Endothelial cell of umbilical vein (primary cell): ENCODE data around the gene ADAMTS17. TPM values are rescaled to one million over a fixed set of nuclear protein-coding genes. Genes with fewer than 3 reads are reported as not detected.

Experiments used
- BruUV-seq: library from RNA; stranded (reverse); fragments of 400-500 nt; replicated peaks from 2 replicates; lab custom pipeline; 2021; lab: Mats Ljungman, UMichigan
- CTCF ChIA-PET: fragments of 300-600, 350-600 bp; sonication (Branson Sonifier 250); formaldehyde crosslinking; loops from one replicate; lab custom pipeline; 2021; ENCODE audit warnings: antibody characterized with exemption, inconsistent platforms; lab: Charles Lee
- POLR2A ChIA-PET: fragments of 300-600, 350-600 bp; sonication (Branson Sonifier 250); formaldehyde crosslinking; loops from one replicate; lab custom pipeline; 2021; ENCODE audit warnings: antibody characterized with exemption, inconsistent platforms; lab: Charles Lee
- DNase-seq: peaks from one replicate; pipeline ENCODE4 v3.0.0-alpha.2; 2011; ENCODE audit warnings: low read depth, low spot score
- FAIRE-seq: peaks from 2 replicates; lab custom pipeline; 2011; peaks lifted over from hg19 to GRCh38; lab: Jason Lieb, UNC
- H2AFZ ChIP-seq: 2 replicates; pipeline ENCODE4 v1.6.0; 2012; ENCODE audit warnings: low read depth, low read length, control low read depth, inconsistent platforms
- H3K27ac ChIP-seq: 2 replicates; pipeline ENCODE4 v1.5.1; 2011; ENCODE audit warnings: low read depth, mild to moderate bottlenecking, control low read depth, low read length, moderate library complexity; ENCODE audit not compliant: insufficient read depth
- H3K27me3 ChIP-seq, 2 experiments: 2 replicates each; pipeline versions ENCODE4 v1.6.0 to v1.6.1; 2011; ENCODE audit warnings: low read length in 2 of 2, mixed read lengths in 1 of 2; ENCODE audit not compliant: control insufficient read depth in 2 of 2, insufficient read depth in 2 of 2
- H3K36me3 ChIP-seq, 2 experiments: 2 replicates in 1 of 2; 3 replicates in 1 of 2; pipeline ENCODE4 v1.5.1; 2011; ENCODE audit warnings: low read length in 2 of 2, mild to moderate bottlenecking in 1 of 2, moderate library complexity in 1 of 2; ENCODE audit not compliant: control insufficient read depth in 2 of 2, insufficient read depth in 2 of 2; ENCODE audit errors: extremely low read depth in 1 of 2
- H3K4me1 ChIP-seq: 3 replicates; pipeline ENCODE4 v1.5.1; 2011; ENCODE audit warnings: mild to moderate bottlenecking, low read length; ENCODE audit not compliant: control insufficient read depth, insufficient read depth; ENCODE audit errors: extremely low read depth
- H3K4me2 ChIP-seq: 2 replicates; pipeline ENCODE4 v1.6.1; 2011; ENCODE audit warnings: low read length, control low read depth, mixed read lengths; ENCODE audit not compliant: insufficient read depth
- H3K4me3 ChIP-seq, 3 experiments: fragments of 200-600 bp in 1 of 3; sonication (generic), shearing (Covaris generic) in 1 of 3; replicated peaks in 1 of 3; 2 replicates each; pipeline ENCODE4 v1.5.1; 2011 to 2016; ENCODE audit warnings: control low read depth in 3 of 3, low read length in 3 of 3, mild to moderate bottlenecking in 2 of 3, inconsistent platforms in 1 of 3, low read depth in 1 of 3, moderate library complexity in 1 of 3; ENCODE audit not compliant: insufficient read depth in 1 of 3
- H3K79me2 ChIP-seq: 2 replicates; pipeline ENCODE4 v1.6.0; 2012; ENCODE audit warnings: low read length, inconsistent platforms; ENCODE audit not compliant: control insufficient read depth, insufficient read depth
- H3K9ac ChIP-seq: replicated peaks from 2 replicates; pipeline ENCODE3; 2011; ENCODE audit warnings: low read length, control low read depth; ENCODE audit not compliant: insufficient read depth; ENCODE audit errors: extremely low read depth
- H3K9me1 ChIP-seq: replicated peaks from 3 replicates; pipeline ENCODE4 v1.6.0; 2011; ENCODE audit warnings: mild to moderate bottlenecking, low read length; ENCODE audit not compliant: control insufficient read depth, insufficient read depth; ENCODE audit errors: extremely low read depth
- H3K9me3 ChIP-seq: replicated peaks from 2 replicates; pipeline ENCODE4 v1.5.1; 2012; ENCODE audit warnings: low read length, inconsistent platforms; ENCODE audit not compliant: control insufficient read depth, insufficient read depth
- H4K20me1 ChIP-seq: replicated peaks from 2 replicates; pipeline ENCODE3; 2011; ENCODE audit warnings: mild to moderate bottlenecking, low read length; ENCODE audit not compliant: control insufficient read depth, insufficient read depth; ENCODE audit errors: extremely low read depth
- CTCF ChIP-seq, 2 donors: IDR thresholded peaks; 1 replicate in 1 of 2; 2 replicates in 1 of 2; pipeline ENCODE4 v1.5.1; 2011; ENCODE audit warnings: low read length in 2 of 2, mild to moderate bottlenecking in 2 of 2, moderate library complexity in 2 of 2, control low read depth in 1 of 2, inconsistent platforms in 1 of 2, low read depth in 1 of 2; ENCODE audit not compliant: insufficient read depth in 1 of 2; ENCODE audit errors: extremely low read depth in 1 of 2
- FOS ChIP-seq: IDR thresholded peaks from 2 replicates; pipeline ENCODE4 v1.6.1; 2011; ENCODE audit warnings: mild to moderate bottlenecking, low read length, moderate library complexity, borderline replicate concordance; ENCODE audit not compliant: insufficient read depth
- GATA2 ChIP-seq: IDR thresholded peaks from 2 replicates; pipeline ENCODE4 v1.7.0; 2011; ENCODE audit warnings: low read depth, mild to moderate bottlenecking, moderate library complexity, mixed read lengths, low read length; ENCODE audit not compliant: insufficient read length, insufficient read depth
- POLR2AphosphoS5 ChIP-seq: IDR thresholded peaks from 2 replicates; pipeline ENCODE4 v1.6.1; 2012; ENCODE audit warnings: low read depth, mild to moderate bottlenecking, control low read depth, low read length, moderate library complexity; ENCODE audit not compliant: insufficient read depth
- dilution Hi-C: fragments of 300-500 bp; cut with MboI; formaldehyde crosslinking; loops from one replicate; pipeline ENCODE4 v1.15.0; 2019; ENCODE audit warnings: low sequenced_read_pairs; ENCODE audit not compliant: extremely low pct_ligation_motif_present
- intact Hi-C: fragments of 100-400 bp; cut with micrococcal nuclease; formaldehyde crosslinking; loops from one replicate; pipeline ENCODE4 v1.10.0; 2022
- polyA plus RNA-seq, 4 experiments: library from polyadenylated mRNA; depleted of rRNA in 3 of 4; stranded (reverse) in 3 of 4; unstranded in 1 of 4; fragments of >200 nt; gene quantifications; 2 replicates each; pipeline versions ENCODE4 v1.2.1 to v1.2.3, GENCODE V29; 2011 to 2012; ENCODE audit warnings: missing spikeins in 1 of 4
- total RNA-seq: library from RNA; stranded (reverse); gene quantifications from 2 replicates; pipeline ENCODE4 v1.2.3, GENCODE V29; 2021

Gene ADAMTS17
- total and polyA plus RNA-seq, 2 donors (not counting 3 experiments of a cell fraction or from before 2014, with no cell fraction given), result 0.12 TPM; not detected in 1

GRCh38 chr15:100196326-100197058, 145.3 kb downstream of the ADAMTS17 start:
- no peak overlapping the region for H3K9ac ChIP-seq
- intact Hi-C loops, result no loop called here
- H3K4me3 ChIP-seq, result no peak overlapping the region
- no peak for TF ChIP-seq FOS
- TF ChIP-seq POLR2AphosphoS5, result no peak
- no peak for TF ChIP-seq GATA2
- TF ChIP-seq CTCF (IDR thresholded peaks at IDR 0.05; ENCODE audit: extremely low read depth in 1 of 2, insufficient read depth in 1 of 2, low read depth in 1 of 2, low read length in 2 of 2), result no peak
- H3K9me3 ChIP-seq, result no peaks in the 10 kb centered on the region
- ChIA-PET POLR2A (no interaction called here), CTCF (interaction anchor here (1.2 kb wide), 1 partner anchor 20 kb away, joined by 3 read pairs; no protein-coding TSS in a partner anchor)
- no peaks in the 10 kb centered on the region for H3K4me1 ChIP-seq
- H3K79me2 ChIP-seq, result no peaks in the 10 kb centered on the region
- H3K36me3 ChIP-seq, result no peaks in the 10 kb centered on the region
- no peaks in the 10 kb centered on the region for H4K20me1 ChIP-seq
- H2AFZ ChIP-seq, result no peak overlapping the region
- DNase-seq, result no peak
- dilution Hi-C loops, result no loop called here
- BruUV-seq, result no TSS peak
- H3K27ac ChIP-seq, result no peak overlapping the region
- no peaks in the 10 kb centered on the region for H3K9me1 ChIP-seq
- no peak overlapping the region for H3K4me2 ChIP-seq
- FAIRE-seq, result no peak
- no peaks in the 10 kb centered on the region for H3K27me3 ChIP-seq
